Measurements from ENCODE around the gene SFI1.

GRCh38 chr22:31615491-31615860 is 119.1 kb downstream of the SFI1 start:
- TF ChIP-seq POLR2A (IDR thresholded peaks at IDR 0.05) (no peak), CTCF (IDR thresholded peaks at IDR 0.05) (no peak), POLR2AphosphoS5 (IDR thresholded peaks at IDR 0.05) (no peak), EP300 (IDR thresholded peaks at IDR 0.05) (no peak)
